Adrenal gland (tissue), 5 donors: Measurements from ENCODE around the gene MAPKAPK5.

Experiments
- POLR2A ChIP-seq, 2 donors: fragments of 450-650 bp; IDR thresholded peaks; one replicate each; pipeline ENCODE4 v1.6.1; 2017; ENCODE audit warnings: antibody characterized with exemption in 2 of 2, mild to moderate bottlenecking in 2 of 2, moderate library complexity in 1 of 2
- TF ChIP-seq, protein P1 (sequence below), 6 experiments: fragments of 450-650 bp in 4 of 6; fragments of 200-600 bp in 2 of 6; sonication (generic) in 1 of 6; IDR thresholded peaks; 1 replicate in 5 of 6; 2 replicates in 1 of 6; pipeline versions ENCODE4 v1.5.1 to v1.8.0; 2016 to 2021; ENCODE audit warnings: antibody characterized with exemption in 6 of 6, mild to moderate bottlenecking in 2 of 6, moderate library complexity in 1 of 6
- donor health status: DM: no; HTN: no; CAD: no.

DNA sequence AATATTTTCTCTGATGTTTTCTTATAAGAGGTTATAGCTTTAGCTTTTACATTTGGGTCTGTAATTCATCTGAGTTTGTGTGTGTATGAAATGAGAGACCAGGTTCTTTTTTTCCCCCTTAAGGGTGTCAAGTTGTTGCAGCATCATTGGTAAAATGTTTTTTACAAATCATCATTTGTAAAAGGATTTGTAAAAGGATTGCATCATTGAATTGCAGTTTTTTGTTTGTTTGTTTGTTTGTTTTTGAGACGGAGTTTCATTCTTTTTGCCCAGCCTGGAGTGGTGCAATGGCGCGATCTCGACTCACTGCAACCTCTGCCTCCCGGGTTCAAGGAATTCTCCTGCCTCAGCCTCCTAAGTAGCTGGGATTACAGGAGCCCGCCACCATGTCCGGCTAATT, 31.1 kb downstream of the MAPKAPK5 start:
- TF ChIP-seq, protein P1, sequence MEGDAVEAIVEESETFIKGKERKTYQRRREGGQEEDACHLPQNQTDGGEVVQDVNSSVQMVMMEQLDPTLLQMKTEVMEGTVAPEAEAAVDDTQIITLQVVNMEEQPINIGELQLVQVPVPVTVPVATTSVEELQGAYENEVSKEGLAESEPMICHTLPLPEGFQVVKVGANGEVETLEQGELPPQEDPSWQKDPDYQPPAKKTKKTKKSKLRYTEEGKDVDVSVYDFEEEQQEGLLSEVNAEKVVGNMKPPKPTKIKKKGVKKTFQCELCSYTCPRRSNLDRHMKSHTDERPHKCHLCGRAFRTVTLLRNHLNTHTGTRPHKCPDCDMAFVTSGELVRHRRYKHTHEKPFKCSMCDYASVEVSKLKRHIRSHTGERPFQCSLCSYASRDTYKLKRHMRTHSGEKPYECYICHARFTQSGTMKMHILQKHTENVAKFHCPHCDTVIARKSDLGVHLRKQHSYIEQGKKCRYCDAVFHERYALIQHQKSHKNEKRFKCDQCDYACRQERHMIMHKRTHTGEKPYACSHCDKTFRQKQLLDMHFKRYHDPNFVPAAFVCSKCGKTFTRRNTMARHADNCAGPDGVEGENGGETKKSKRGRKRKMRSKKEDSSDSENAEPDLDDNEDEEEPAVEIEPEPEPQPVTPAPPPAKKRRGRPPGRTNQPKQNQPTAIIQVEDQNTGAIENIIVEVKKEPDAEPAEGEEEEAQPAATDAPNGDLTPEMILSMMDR (IDR thresholded peaks at IDR 0.05), result no peak
- no peak for TF ChIP-seq POLR2A (IDR thresholded peaks at IDR 0.05)
